ENCODE results near the gene PDHX. TPM values are rescaled to one million over a fixed set of nuclear protein-coding genes. Genes with fewer than 3 reads are reported as not detected.

Gene PDHX
- polyA plus RNA-seq, 1 donor: 28.3 TPM

DNA sequence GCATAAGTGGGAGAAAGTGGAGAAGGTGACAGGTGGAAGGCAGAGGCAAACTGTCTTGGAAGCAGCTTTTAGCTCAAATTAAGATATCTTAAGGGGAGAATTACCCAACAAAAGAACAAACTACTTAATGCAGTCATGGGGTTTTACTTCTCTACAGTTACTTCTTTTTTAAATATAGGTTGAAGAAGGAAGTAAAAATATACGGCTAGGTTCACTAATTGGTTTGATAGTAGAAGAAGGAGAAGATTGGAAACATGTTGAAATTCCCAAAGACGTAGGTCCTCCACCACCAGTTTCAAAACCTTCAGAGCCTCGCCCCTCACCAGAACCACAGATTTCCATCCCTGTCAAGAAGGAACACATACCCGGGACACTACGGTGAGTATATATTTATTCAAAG is 40.8 kb downstream of the PDHX start:
- DNase-seq (ENCODE audit: low read depth): no peak

DNA sequence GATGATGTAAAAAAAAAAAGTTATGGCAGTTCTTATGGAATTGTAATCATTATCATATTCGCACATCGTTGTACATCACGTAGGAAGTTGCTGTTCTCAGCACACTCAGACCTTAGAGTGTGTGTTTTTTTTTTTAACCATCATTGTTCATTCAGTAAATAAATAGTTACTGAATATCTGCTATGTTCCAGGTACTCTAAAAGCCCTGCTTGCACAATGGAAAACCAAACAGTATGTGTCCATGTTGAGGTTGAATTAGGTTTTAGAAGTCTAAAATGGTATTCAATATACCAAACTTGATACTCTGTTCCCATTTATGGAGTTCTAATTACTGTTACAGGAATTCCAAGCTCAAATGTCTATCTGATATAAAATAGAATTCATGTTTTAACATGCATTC is 41.2 kb downstream of the PDHX start:
- no peak for DNase-seq (ENCODE audit: low read depth)

DNA sequence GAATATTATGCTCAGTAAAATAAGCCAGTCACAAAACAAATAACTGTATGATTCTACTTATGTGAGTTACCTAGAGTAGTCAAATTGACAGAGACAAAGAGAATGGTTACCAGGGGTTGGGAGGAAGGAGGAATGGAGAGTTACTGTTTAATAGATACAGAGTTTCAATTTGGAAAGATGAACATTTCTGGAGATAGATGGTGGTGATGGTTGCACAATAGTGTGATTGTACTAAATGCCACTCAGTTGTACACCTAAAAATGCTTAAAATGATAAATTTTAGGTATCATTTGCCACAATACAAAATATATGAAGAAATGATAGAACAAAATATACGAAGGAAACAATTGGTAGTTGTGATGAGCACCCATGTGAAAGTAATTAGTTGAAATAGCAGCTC is 43.4 kb downstream of the PDHX start:
- no peak for DNase-seq (ENCODE audit: low read depth)

DNA sequence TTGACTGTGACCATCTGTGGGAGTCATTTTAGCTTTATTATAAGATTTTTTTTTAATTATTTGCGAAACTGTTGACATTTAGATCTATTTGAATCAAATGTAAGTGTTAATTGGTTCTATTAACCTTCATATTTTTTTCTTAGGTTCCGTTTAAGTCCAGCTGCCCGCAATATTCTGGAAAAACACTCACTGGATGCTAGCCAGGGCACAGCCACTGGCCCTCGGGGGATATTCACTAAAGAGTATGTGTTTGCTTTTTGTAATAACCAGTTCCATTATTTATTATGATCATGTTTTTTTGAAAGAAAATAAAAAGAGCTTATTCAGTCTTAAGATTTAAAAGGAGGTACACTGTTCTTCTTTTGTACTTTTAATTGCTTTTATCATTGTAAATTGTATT is 43.9 kb downstream of the PDHX start:
- no peak for DNase-seq (ENCODE audit: low read depth)

DNA sequence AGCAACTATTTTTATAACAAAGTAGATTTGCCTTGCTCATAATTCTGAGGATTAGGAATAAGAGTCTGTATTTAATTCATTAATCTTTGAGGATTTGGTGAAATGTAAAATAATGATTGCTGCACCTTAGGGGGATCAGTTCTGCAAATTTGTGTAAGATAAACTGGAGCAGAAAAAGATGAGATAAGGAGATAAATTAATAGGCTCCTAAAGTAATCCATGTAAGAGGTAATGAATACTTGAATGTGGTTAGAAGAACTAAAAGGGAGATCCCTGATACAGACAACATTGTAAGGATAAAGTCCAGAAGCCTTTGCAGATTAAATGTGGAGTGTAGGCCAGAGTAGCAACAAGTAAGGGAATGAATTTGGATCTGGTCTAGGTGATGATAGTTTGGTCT is 45.6 kb downstream of the PDHX start:
- no peak for DNase-seq (ENCODE audit: low read depth)

DNA sequence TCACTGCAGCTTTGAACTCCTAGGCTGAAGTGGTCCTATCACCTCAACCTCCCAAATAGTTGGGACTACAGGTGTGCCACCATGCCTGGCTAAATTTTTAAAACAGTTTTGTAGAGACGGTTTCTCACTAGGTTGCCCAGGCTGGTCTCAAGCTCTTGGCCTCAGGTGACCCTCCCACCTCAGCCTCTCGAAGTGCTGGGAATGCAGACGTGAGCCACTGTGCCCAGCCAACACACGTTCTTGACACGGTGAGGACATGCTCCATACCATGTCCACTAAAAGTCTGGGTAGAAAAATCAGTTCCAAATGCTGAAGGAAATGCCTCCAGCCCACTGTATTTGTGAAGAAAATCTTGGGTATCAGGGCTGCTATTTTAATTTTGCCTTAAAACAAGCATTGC is 46.9 kb downstream of the PDHX start:
- DNase-seq (ENCODE audit: low read depth): no peak

DNA sequence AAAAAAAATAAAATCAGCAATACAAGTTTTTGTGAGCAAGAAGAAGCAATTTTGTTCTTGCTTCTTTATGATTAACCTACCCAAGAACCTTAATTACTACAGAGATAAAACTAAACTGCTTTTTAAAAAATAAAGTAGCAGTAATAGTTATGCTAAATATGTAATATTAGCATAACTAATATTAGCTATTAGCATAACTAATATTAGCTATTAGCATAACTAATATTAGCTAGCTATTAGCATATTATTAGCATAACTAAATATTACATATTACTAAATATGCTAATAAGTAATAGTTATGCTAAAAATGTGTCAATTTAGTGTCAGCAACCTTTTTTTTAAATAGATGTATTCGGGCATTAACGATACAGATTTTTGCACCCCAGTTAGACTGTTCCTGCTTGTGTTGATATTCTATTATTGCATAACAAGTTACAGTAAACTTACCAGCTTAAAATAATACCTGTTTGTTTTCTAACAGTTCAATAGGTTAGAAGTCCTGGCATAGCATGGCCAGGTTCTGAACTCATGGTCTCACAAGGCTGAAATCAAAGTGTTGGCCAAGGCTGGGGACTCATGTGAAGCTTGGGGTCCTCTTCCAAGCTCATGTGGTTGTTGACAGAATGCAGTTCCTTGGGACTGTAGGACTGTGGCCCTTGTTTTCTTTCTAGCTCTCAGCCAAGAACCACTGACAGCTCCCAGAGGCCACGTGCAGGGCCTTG is 48.4 kb downstream of the PDHX start:
- DNase-seq (ENCODE audit: low read depth): no peak

DNA sequence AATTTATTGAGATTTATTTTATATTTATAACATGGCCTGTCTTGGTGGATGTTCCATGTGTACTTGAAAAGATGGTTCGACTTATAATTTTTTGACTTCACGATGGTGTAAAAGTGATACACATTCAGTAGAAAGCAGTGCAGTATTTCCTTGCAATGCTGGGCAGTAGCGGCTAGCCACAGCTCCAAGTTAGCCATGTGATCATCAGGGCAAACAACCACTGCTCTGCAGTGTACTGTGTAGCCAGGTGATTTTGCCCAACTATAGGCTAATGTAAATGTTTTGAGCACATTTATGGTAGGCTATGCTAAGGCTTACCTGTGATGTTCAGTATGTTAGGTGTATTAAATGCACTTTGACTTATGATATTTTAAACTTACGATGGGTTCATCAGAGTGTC is 52.4 kb downstream of the PDHX start:
- no peak for DNase-seq (ENCODE audit: low read depth)

DNA sequence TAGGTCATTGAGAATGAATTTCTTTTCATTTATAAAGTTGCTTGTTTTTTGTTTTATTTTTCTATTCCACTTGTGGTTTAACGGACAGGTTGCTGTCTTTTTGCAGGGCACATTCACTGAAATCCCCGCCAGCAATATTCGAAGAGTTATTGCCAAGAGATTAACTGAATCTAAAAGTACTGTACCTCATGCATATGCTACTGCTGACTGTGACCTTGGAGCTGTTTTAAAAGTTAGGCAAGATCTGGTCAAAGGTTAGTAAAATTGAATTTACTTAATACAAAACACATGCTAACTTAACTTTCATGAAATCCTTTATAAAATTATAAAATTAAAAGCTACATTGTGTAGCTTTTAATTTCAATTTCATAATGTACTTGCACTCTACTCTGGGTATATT is 53.6 kb downstream of the PDHX start:
- no peak for DNase-seq (ENCODE audit: low read depth)

DNA sequence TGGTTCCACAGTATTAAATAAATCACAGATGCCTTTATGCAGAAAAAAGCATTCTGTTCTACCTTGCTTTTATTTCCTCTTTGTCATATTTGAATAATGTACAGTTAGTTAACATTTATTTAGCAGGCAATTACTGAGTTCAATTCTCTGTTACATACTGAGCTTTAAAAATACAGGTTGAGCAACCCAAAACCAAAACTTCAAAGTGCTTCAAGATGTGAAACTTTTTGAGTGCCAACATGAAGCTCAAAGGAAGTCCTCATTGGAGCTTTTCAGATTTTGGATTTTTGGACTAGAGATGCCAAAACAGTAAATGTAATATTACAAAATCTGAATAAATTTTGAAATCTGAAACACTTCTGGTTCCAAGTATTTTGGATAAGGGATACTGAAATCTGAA is 54.1 kb downstream of the PDHX start:
- no peak for DNase-seq (ENCODE audit: low read depth)

DNA sequence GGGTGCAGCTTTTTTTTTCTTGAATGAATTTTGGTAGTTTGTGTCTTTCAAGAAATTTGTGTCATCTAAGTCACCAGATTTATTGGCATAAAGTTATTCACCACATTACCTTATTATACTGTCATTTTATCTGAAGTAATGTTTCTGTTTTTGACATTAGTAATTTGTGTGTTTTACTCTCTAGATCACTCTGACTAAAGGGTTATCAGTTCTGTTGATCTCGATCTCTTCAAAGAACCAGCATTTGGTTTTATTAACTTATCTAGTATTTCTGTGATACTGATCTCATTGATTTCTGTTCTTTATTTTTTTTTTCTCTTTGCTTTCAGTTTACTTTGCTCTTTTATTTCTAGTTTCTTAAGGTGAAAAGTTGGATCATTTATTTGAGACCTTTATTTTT is 55.5 kb downstream of the PDHX start:
- DNase-seq (ENCODE audit: low read depth): no peak

DNA sequence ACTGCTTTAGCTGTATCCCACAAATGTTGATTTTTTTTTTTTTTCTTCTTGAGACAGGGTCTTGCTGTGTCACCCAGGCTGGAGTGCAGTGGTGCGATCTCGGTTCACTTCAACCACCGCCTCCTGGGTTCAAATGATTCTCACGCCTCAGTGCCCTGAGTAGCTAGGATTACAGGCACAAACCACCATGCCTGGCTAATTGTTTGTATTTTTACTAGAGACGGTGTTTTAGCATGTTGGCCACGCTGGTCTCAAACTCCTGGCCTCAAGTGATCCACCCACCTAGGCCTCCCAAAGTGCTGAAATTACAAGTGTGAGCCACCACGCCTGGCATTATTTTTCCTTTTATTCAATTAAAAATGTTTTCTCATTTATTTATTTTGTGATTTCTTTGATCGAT is 55.9 kb downstream of the PDHX start:
- no peak for DNase-seq (ENCODE audit: low read depth)

DNA sequence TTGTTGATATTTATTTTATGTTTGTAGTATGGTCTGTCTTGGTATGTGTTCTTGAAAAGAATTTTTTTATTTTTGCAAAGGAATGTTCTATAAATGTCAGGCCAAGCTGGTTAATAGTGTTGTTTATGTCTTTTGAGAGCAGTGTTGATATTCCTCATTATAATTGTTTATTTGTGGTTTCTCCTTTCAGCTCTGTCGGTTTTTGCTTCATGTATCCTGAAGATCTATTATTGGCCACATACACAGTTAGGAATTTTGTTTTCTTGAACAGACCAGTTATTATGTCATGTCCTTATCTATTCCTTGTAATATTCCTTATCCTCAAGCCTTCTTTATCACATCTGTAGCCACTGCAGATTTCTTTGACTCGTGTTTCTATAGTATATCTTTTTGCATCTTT is 56.5 kb downstream of the PDHX start:
- DNase-seq (ENCODE audit: low read depth): no peak

DNA sequence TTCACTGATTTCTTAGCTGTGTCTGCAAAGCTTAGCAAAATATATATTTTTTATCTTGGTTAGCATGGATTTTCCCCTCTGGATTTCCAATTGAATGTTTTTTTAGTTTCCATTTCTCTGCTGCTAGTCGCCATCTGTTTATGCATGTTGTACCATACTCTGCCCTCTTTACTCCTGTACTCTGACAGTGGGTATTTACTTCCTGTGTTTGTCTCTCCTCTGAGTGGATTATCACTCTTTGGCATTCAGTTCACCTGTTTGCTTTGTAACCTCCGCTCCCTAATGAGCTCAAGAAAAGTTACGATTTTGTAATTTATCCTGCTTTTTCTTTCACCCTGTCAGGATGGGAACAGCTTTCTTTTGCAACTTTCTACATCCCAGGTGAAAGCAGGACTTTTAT is 59.1 kb downstream of the PDHX start:
- no peak for DNase-seq (ENCODE audit: low read depth)

DNA sequence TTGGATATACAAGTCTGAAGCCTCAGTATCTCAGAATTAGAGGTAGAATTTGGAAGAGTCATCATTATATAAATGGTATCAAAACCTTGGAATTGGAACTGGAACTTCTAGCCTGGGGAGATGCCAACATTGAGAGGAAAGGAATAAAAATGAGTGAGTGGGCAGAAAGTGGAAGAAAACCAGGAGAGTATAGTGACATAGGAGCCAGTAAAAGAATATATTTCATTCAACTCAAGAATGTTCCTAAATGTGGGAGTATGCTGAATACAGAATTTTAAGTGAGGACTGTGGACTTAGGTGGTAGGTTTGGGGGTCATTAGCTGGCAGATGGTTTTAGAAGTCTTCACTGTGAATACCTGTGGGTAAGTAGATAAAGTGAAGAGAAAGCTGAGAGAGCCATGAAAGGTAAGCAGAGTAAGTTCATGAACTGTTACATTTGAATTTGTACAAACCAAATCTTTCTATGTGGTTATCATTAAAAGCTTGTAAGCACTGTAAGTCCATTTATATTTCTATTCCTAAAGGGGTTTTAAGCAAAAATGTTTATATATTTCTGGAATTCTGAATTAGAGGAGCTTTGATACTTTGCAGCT is 60.2 kb downstream of the PDHX start:
- no peak for DNase-seq (ENCODE audit: low read depth)

DNA sequence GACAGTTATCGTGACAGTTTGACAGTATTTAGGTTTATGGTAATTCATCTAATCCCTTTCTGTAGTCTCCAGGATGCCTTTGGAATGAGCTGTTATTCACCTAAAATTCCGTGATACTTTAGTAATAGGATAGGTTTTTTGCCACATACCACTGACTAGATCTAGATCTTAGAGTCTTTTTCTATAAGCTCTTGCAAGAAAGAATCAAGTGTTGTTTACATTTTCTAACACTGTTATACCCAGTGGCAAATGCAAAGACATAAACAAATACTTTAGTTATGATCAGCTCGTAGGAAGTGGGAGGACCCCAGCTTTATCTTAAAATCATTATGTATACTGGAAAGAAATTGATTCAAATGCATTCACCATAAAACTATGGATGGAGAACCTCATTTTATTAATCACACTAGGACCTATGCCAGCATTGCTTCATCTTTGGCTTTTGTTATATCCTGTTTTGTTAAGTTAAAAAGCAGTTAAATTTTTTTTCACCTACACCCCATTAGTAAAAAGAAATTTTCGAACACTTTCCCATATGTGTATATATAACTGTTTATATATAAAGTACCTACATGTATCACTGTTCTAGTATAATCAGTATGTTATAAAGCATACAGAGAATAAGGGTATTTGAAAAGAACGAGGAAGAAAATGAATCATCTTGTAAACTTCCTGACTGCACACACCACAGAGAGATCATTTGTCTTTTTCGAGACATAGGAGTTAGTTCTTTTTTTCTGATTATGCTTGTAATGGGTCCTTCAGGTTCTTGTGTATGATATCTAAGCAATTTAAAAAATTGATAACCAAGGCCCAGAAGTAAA is 60.9 kb downstream of the PDHX start:
- DNase-seq (ENCODE audit: low read depth): no peak

DNA sequence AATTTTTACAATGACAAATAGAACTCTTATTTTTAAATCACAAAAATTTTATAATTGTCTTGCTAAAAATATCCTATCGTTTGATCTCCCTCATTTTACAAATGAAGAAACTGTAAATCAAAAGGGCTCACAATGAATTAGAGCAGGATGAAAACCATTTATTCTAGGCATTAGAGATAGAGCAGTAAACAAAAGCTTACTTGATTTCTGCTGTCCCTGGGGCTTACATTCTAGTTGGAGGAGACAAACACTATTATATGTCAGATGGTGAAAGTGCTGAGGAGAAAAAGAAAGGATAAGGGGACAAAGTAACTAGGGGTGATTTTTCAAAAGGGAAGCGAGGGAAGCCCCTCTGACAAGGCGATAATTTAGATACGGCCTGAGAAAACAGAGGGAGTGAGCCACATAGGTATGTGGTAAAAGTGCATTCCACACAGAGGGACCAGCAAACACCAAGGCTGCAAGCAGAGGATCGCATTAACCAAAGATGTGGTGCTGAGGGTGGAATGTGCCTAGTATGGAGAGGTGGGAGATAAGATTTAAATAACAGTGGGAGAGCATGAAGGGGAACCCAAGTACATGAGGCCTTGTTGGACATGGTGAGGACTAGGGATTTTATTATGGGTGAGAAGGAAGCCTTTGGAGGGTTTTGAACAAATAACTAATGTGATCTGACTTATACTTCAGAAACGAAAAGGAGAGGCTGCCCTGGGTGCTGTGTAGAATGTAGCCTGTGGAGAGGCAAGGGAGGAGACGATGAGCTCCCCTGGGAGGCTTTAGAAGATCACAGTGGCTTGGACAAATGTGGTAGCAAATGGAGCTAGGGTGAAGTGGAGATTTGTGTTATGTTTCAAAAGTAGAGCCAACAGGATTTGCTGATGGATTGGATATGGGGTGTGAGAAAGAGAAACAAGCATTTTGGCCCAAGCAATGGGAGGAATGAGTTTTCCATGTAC is 62.1 kb downstream of the PDHX start:
- no peak for DNase-seq (ENCODE audit: low read depth)

DNA sequence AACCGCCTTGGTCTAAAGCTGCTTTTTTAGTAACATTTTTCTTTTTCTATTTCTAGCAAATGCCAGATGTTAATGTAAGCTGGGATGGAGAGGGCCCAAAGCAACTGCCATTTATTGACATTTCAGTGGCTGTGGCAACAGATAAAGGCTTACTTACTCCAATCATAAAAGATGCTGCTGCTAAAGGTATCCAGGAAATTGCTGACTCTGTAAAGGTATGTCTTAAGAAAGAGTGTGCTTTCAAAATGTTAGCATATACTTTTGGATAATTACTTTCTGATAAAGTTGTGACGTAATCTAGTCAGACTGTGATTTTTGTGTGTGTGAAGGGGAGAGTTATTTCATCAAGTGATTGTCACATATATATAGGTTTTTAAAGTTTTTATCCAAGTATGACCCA is 68.1 kb downstream of the PDHX start:
- DNase-seq (ENCODE audit: low read depth): no peak

DNA sequence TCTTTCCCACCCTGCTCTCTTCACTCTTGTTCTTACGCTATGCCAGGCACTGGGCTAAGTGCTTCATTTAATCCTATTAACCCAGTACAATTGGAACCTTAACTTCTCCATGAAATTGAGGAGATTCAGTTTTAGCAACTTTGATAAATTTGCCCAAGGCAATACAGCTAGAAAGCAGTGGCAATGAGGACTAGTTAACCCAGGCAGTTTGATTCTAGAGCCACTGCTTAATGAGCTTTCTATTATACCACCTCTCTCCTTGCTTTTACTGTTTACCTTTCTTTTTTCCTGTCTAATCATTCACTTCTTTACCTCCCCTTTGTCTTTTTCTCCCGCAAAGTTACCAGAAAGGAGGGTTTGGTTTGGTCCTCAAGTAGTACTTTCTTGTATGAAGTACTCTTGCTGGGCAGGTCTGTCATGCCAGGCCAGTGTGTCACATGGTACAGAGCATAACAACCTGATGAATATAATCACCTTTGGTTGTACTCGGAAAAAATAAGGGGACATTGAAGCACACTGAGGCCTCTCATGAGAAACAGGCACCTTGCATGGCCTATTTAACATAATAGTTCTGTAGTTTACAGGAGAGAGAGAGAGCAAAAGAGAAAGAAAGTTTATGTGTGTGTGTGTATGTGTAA is 70.6 kb downstream of the PDHX start:
- DNase-seq (ENCODE audit: low read depth): no peak

DNA sequence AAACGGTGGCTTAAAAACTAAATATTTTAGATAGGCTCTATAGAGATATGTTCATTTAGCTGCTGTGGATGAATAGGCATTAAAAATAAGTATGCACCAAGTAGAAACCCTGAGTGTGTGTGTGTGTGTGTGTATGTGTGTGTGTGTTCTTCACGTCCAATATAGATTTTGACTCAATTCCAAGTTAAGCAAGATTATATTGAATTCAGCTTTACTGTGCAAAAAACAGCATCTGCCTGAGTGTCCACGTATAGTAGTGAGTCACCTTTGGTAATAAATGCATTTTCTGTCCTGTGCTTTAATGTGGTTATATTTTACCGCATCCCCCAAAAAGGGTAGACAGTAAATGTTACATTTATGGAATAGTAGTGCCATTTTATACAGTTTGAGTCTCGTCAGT is 71.2 kb downstream of the PDHX start:
- DNase-seq (ENCODE audit: low read depth): no peak

All from forelimb muscle (tissue), 1 donor.